Uterus (tissue), 2 donors: ENCODE data around the gene TSPAN18.

ENCODE experiments used
- POLR2A ChIP-seq, 2 donors: fragments of 450-650 bp; IDR thresholded peaks; one replicate each; pipeline ENCODE4 v1.6.1; 2016; ENCODE audit warnings: antibody characterized with exemption in 2 of 2, mild to moderate bottlenecking in 1 of 2, moderate library complexity in 1 of 2
- TF ChIP-seq, protein P1 (sequence below), 4 experiments: fragments of 200-600 bp in 2 of 4; fragments of 450-650 bp in 2 of 4; sonication (generic) in 2 of 4; IDR thresholded peaks; one replicate each; pipeline ENCODE4 v1.5.1; 2016 to 2019; ENCODE audit warnings: antibody characterized with exemption in 4 of 4, mild to moderate bottlenecking in 2 of 4, moderate library complexity in 1 of 4

DNA sequence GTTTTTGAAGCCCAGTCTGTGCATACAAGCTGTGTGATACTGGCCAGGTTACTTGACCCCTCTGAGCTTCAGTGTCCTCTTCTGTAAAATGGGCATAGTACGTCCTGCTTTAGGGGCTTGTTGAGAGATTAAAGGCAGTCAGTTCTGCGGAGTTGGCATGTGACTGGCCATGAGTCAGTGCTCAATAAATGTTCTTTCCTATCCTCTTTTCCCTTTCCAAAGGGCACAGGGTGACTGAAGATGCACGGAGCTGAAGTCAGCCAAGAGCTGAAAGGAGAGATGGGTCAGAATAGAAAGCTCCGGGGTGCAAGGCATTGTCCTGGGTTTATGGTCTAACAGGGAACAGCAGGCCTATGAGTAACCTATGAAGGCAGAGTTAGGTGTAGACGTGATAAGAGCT lies 175.0 kb downstream of the TSPAN18 start:
- TF ChIP-seq, protein P1, sequence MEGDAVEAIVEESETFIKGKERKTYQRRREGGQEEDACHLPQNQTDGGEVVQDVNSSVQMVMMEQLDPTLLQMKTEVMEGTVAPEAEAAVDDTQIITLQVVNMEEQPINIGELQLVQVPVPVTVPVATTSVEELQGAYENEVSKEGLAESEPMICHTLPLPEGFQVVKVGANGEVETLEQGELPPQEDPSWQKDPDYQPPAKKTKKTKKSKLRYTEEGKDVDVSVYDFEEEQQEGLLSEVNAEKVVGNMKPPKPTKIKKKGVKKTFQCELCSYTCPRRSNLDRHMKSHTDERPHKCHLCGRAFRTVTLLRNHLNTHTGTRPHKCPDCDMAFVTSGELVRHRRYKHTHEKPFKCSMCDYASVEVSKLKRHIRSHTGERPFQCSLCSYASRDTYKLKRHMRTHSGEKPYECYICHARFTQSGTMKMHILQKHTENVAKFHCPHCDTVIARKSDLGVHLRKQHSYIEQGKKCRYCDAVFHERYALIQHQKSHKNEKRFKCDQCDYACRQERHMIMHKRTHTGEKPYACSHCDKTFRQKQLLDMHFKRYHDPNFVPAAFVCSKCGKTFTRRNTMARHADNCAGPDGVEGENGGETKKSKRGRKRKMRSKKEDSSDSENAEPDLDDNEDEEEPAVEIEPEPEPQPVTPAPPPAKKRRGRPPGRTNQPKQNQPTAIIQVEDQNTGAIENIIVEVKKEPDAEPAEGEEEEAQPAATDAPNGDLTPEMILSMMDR (IDR thresholded peaks at IDR 0.05): no peak
- no peak for TF ChIP-seq POLR2A (IDR thresholded peaks at IDR 0.05)
